Measurements from ENCODE around the gene MATN3. TPM values are rescaled to one million over a fixed set of nuclear protein-coding genes. Genes with fewer than 3 reads are reported as not detected.

MATN3 gene
- total RNA-seq, 1 donor from 2014 or later = 12.8 TPM

- no peaks in the 10 kb centered on the region for H3K27me3 Mint-ChIP-seq (ENCODE audit: unreplicated experiment)
- no peak overlapping the region for H3K4me3 Mint-ChIP-seq (ENCODE audit: unreplicated experiment)
- H3K36me3 Mint-ChIP-seq (ENCODE audit: unreplicated experiment) = peaks cover 25% of the 10 kb centered on the region
- no peak overlapping the region for H3K27ac Mint-ChIP-seq (ENCODE audit: unreplicated experiment)
- H3K4me1 Mint-ChIP-seq (ENCODE audit: unreplicated experiment) = peaks cover 9% of the 10 kb centered on the region
- DNase-seq (ENCODE audit: extremely low spot score, unreplicated experiment) = no peak
- H3K9me3 Mint-ChIP-seq (ENCODE audit: unreplicated experiment) = no peaks in the 10 kb centered on the region
- TF ChIP-seq CTCF (IDR thresholded peaks at IDR 0.05) = no peak
These were observed 69.3 kb downstream of the MATN3 start for GRCh38 chr2:19943189-19943588.

GRCh38 chr2:19942199-19942598 lies 70.3 kb downstream of the MATN3 start:
- Mint-ChIP-seq H3K4me3 (ENCODE audit: unreplicated experiment) (no peak overlapping the region), H3K4me1 (ENCODE audit: unreplicated experiment) (peaks cover 4% of the 10 kb centered on the region), H3K27ac (ENCODE audit: unreplicated experiment) (no peak overlapping the region), H3K36me3 (ENCODE audit: unreplicated experiment) (peaks cover 33% of the 10 kb centered on the region), H3K9me3 (ENCODE audit: unreplicated experiment) (no peaks in the 10 kb centered on the region), H3K27me3 (ENCODE audit: unreplicated experiment) (no peaks in the 10 kb centered on the region)
- TF ChIP-seq CTCF (IDR thresholded peaks at IDR 0.05) = no peak
- DNase-seq (ENCODE audit: extremely low spot score, unreplicated experiment) = no peak

Other genes starting within 250 kb of the MATN3 start
- gene TTC32, start 110.7 kb downstream of the MATN3 start, total RNA-seq = 13.1 and 16.1 TPM in 2 replicates
- gene WDR35, start 22.6 kb downstream of the MATN3 start, total RNA-seq = 11.0 and 11.4 TPM in 2 replicates
- gene LAPTM4A, start 39.0 kb upstream of the MATN3 start, total RNA-seq = 560 and 578 TPM in 2 replicates
- 11.1 and 11.6 TPM in 2 replicates for gene SDC1, start 212.5 kb upstream of the MATN3 start, total RNA-seq

All from osteocyte (in vitro differentiated cells).